Measurements from ENCODE around the gene PCDHA7.
"Not testable (repeated sequence)": the region's sequence is repeated elsewhere in the genome, so short reads cannot be mapped to it uniquely, and the experiment has no call there.

The PCDHA7 gene

DNA sequence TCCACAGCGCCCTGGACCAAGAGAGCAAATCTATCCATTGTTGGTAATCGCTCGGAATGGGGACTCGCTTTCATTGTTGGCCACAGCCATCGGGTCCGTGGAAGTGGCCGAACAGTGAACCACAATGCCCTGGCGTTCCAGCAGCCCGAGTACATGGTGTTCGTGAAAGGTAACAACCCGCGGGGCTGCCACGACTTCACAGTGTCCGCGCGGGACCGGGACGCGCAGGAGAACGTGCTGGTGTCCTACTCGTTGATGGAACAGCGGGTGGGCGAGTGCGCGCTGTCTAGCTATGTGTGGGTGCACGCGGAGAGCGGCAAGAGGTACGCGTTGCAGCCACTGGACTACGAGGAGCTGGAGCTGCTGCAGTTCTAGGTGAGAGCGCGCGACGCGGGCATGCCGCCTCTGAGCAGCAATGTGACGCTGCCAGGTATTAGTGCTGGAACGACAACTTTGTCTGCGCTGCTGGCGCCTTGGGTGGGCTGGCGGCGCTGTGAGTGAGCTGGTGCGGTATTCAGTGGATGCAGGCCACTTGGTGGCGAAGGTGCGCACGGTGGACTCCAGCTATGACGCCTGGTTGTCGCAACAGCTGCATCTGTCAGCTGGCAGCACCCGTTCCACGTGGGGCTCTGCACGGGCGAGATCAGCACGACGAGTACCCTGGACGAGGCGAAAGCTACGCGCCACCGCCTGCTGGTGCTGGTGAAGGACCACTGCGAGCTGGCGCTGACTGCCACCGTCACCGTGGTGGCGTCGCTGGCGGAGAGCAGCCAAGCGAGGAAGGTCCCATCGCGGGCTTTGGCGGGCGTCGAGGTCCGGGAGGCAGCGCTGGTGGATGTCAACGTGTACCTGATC is 28.6 kb downstream of the PCDHA7 start:
- DNase-seq = no peak

DNA sequence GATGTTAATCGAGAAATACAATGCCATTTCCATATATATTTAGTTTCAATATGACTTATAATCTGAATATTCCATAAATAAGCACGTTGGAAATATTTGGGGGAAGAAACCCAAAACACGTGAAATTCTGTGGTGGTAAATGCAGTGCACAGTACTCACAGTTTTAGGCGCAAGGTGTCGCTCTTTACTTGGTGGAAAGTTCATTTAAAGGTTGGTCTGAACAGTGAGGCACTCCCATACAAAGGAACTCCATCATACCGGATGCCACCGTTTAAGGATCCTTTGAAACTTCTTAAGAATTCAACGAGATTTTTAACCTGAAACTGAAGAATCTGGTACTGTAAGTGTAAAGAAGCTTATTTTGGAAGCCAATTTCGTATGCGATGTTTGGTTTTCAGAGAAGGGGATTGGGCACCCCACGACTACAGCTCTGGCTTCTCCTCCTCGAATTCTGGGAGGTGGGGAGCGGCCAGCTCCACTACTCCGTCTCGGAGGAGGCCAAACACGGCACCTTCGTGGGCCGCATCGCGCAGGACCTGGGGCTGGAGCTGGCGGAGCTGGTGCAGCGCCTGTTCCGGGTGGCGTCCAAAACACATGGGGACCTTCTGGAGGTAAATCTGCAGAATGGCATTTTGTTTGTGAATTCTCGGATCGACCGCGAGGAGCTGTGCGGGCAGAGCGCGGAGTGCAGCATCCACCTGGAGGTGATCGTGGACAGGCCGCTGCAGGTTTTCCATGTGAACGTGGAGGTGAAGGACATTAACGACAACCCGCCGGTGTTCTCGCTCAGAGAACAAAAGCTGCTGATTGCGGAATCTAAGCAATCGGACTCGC is 34.9 kb downstream of the PCDHA7 start, which contains the start of gene PCDHA11:
TSS of gene PCDHA11 (plus strand) at position 237 of the 834 bp plus-strand sequence. CDS start at position 384, 147 bp downstream.
- DNase-seq = no peak

DNA sequence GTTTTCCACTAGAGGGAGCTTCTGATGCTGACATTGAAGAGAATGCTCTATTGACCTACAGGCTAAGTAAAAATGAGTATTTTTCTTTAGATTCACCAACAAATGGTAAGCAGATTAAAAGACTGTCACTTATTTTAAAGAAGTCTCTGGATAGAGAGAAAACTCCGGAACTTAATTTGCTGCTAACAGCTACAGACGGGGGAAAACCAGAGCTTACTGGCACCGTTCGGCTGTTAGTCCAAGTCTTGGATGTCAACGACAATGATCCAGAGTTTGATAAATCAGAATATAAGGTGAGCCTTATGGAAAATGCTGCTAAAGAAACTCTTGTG is 35.5 kb downstream of the PCDHA7 start:
- no peak for DNase-seq

DNA sequence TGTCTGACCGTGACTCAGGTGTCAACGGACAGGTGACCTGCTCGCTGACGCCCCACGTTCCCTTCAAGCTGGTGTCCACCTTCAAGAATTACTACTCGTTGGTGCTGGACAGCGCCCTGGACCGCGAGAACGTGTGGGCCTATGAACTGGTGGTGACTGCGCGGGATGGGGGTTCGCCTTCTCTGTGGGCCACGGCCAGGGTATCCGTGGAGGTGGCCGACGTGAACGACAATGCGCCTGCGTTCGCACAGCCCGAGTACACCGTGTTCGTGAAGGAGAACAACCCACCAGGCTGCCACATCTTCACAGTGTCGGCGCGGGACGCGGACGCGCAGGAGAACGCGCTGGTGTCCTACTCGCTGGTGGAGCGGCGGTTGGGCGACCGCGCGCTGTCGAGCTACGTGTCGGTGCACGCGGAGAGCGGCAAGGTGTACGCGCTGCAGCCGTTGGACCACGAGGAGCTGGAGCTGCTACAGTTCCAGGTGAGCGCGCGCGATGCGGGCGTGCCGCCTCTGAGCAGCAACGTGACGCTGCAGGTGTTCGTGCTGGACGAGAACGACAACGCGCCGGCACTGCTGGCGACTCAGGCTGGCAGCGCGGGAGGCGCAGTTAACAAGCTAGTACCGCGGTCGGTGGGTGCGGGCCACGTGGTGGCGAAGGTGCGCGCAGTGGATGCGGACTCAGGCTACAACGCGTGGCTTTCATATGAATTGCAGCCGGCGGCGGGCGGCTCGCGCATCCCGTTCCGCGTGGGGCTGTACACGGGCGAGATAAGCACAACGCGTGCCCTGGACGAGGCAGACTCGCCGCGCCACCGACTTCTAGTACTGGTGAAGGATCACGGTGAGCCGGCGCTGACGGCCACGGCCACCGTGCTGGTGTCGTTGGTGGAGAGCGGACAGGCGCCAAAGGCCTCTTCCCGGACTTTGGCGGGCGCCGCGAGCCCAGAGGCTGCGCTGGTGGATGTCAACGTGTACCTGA is 36.4 kb downstream of the PCDHA7 start:
- no peak for DNase-seq

DNA sequence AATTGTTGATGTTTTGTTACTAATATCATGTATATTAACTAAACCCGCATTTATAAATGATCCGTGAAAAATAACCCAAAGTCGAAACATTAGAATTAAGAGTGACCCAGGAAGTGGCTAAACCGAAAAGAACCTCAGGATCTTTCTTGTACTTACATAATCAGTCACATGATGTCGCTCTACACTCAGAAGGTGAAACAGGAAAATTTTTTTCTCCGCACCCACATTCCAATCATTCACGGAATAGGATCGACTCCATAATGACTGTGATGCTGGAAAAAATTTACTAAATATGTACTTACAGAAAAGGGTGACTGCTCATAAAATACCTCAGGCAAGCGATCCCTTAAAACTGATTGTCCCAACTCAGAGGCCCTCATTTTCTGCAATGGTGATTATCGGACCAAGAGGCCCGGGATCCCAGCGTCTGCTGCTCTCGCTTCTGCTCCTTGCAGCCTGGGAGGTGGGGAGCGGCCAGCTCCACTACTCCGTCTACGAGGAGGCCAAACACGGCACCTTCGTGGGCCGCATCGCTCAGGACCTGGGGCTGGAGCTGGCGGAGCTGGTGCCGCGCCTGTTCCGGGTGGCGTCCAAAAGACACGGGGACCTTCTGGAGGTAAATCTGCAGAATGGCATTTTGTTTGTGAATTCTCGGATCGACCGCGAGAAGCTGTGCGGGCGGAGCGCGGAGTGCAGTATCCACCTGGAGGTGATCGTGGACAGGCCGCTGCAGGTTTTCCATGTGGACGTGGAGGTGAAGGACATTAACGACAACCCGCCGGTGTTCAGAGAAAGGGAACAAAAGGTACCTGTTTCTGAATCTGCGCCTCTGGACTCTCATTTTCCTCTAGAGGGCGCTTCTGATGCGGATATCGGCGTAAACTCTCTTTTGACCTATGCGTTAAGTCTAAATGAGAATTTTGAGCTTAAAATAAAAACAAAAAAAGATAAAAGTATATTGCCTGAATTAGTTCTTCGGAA is 41.3 kb downstream of the PCDHA7 start, which contains the start of gene PCDHA12:
TSS of gene PCDHA12 (plus strand) at position 224 of the 981 bp plus-strand sequence. CDS start at position 389, 165 bp downstream.
- no peak for DNase-seq

DNA sequence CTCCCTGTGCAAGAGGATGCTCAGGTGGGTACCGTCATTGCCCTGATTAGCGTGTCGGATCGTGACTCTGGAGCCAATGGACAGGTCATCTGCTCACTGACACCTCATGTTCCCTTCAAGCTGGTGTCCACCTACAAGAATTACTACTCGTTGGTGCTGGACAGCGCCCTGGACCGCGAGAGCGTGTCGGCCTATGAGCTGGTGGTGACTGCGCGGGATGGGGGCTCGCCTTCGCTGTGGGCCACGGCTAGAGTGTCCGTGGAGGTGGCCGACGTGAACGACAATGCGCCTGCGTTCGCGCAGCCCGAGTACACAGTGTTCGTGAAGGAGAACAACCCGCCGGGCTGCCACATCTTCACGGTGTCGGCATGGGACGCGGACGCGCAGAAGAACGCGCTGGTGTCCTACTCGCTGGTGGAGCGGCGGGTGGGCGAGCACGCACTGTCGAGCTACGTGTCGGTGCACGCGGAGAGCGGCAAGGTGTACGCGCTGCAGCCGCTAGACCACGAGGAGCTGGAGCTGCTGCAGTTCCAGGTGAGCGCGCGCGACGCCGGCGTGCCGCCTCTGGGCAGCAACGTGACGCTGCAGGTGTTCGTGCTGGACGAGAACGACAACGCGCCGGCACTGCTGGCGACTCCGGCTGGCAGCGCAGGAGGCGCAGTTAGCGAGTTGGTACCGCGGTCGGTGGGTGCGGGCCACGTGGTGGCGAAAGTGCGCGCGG is 42.6 kb downstream of the PCDHA7 start:
- DNase-seq = not testable (repeated sequence)

DNA sequence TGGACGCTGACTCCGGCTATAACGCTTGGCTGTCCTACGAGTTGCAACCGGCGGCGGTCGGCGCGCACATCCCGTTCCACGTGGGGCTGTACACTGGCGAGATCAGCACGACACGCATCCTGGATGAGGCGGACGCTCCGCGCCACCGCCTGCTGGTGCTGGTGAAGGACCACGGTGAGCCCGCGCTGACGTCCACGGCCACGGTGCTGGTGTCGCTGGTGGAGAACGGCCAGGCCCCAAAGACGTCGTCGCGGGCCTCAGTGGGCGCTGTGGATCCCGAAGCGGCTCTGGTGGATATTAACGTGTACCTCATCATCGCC is 43.2 kb downstream of the PCDHA7 start:
- no peak for DNase-seq

DNA sequence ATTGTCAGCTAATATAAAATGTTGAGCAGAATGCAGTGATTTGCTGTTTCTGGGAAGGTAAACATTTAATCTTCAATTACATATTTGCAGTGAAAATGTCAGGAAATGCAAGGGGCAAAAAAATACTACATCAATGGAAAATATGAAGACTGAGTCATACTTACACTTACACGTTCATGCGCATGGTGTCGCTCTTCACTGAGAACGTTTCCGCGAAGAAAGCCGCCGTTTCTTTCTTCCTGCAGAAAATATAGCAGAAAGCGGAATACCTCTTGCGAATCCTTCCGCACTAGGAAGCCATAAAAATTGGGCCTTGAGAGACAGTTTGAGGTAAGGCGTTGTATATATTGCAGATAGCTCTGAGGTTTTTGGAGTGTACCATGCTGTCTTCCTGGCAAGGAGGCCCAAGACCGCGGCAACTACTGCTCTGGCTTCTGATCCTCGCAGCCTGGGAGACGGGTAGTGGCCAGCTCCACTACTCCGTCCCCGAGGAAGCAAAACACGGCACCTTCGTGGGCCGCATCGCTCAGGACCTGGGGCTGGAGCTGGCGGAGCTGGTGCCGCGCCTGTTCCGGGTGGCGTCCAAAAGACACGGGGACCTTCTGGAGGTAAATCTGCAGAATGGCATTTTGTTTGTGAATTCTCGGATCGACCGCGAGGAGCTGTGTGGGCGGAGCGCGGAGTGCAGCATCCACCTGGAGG is 48.0 kb downstream of the PCDHA7 start, which contains the start of gene PCDHA13:
TSS of gene PCDHA13 (plus strand) at position 236 of the 702 bp plus-strand sequence. CDS start at position 381, 145 bp downstream.
- no peak for DNase-seq

DNA sequence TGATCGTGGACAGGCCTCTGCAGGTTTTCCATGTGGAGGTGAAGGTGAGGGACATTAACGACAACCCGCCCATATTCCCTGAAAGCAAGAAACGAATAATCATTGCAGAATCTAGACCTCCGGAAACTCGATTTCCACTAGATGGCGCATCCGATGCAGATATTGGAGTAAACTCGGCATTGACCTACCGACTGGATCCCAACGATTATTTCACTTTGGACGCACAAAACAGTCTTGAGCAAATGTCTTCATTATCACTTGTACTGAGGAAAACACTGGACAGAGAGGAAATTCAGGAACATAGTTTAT is 48.5 kb downstream of the PCDHA7 start:
- no peak for DNase-seq

DNA sequence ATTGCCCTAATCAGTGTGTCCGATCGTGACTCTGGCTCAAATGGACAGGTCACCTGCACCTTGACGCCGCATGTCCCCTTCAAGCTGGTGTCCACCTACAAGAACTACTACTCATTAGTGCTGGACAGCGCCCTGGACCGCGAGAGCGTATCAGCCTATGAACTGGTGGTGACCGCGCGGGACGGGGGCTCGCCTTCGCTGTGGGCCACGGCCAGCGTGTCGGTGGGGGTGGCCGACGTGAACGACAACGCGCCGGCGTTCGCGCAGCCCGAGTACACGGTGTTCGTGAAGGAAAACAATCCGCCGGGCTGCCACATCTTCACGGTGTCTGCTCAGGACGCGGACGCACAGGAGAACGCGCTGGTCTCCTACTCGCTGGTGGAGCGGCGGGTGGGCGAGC is 49.3 kb downstream of the PCDHA7 start:
- DNase-seq = no peak

DNA sequence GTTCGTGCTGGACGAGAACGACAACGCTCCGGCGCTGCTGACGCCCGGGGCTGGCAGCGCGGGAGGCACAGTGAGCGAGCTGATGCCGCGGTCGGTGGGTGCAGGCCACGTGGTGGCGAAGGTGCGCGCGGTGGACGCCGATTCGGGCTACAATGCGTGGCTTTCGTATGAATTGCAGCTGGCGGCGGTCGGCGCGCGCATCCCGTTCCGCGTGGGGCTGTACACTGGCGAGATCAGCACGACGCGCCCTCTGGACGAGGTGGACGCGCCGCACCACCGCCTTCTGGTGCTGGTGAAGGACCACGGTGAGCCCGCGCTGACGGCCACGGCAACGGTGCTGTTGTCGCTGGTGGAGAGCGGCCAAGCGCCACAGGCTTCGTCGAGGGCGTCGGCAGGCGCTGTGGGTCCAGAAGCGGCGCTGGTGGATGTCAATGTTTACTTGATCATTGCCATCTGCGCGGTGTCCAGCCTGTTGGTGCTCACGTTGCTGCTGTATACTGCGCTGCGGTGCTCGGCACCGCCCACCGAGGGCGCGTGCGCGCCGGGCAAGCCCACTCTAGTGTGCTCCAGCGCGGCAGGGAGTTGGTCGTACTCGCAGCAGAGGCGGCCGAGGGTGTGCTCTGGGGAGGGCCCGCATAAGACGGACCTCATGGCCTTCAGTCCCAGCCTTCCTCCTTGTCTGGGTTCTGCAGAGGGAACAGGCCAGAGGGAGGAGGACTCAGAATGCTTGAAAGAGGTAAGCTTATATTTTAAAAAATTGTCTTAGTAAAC is 50.0 kb downstream of the PCDHA7 start:
- DNase-seq = no peak
